ENCODE data around the gene AK5. TPM values are rescaled to one million over a fixed set of nuclear protein-coding genes. Genes with fewer than 3 reads are reported as not detected.
A peak's percentile ranks its signal among the peaks of the same experiment; 100 is the strongest.

The AK5 gene
- total and polyA plus RNA-seq, 12 donors, result 0.25 to 1.7 (median 0.87) TPM

DNA sequence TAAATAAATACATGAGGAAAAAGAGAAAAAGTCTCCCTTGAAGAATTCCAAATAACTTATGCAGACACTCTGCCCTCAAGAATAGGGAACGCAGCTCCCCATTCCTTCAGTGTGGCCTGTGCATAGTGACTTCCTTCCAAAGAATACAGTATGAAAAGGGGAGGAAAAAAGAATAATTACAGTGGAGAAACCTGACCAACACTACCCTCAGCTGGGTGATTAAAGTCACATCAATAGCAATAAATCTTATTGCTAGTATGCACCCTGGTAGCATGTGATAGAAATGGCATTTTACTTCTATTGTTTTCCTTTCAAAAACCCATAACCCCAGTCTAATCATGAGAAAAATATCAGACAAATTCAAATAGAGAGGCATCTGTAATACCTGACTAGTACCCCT, 315.5 kb downstream of the AK5 start:
- intact Hi-C loops (cut with DNase I), result loop anchor here in 1 of 10 donors (10.0 kb wide), 1 partner anchor 87 kb away; the partner anchor contains the start of gene ZZZ3
- 98 to 100% methylated on average over 1 of the region's 1 CpG for WGBS, 2 donors

DNA sequence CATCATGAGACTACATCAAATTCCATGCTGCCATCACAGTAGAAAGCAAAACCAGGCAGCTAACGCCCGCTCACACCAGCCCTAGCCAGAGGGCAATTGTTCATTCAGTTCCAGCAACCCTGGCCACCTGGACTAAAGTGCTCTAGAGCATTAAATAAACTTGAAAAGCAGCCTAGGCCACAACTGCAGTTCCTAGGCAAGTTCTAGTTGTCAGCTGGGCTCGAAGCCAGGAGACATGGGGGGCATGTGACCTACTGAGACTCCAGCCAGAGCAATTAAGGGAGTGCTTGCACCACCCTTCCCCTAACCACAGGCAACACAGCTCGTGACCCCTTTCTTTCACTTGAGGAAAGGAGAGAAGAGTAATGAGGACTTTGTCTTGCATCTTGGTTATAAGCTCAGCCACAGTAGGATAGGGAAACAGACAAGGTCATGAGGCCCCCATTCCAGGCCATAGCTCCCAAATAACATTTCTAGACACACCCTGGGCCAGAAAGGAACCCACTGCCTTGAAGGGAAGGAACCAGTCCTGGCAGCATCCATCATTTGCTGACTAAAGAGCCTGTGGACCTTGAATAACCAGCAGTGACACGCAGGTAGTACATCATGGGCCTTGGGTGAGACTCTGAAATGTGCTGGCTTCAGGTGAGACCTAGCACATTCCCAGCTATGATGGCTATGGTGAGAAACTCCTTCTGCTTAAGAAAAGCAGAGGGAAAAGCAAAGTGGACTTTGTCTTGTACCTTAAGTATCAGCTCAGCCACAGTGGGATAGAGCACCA, 323.6 kb downstream of the AK5 start:
- peak; percentile 53 to 60 for DNase-seq
- Histone ChIP-seq H3K27me3 (no peaks in the 10 kb centered on the region), H3K4me1 (peaks cover 0 to 22% (median 13%) of the 10 kb centered on the region in 9 donors), H3K27ac (peak overlapping the region in 4 of 10 donors; percentile 15 to 40 (median 22)), H3K4me3 (no peak overlapping the region), H3K9me3 (peaks cover 0 to 30% (median 24%) of the 10 kb centered on the region in 11 donors), H3K36me3 (peaks cover 0 to 34% (median 0%) of the 10 kb centered on the region in 9 donors)
- intact Hi-C loops (cut with DNase I), result no loop called here
- WGBS, 2 donors, result 62 to 71% methylated on average over 5 of the region's 5 CpGs
- peak; percentile 68 to 93 (median 84) for ATAC-seq
- TF ChIP-seq, protein P1, sequence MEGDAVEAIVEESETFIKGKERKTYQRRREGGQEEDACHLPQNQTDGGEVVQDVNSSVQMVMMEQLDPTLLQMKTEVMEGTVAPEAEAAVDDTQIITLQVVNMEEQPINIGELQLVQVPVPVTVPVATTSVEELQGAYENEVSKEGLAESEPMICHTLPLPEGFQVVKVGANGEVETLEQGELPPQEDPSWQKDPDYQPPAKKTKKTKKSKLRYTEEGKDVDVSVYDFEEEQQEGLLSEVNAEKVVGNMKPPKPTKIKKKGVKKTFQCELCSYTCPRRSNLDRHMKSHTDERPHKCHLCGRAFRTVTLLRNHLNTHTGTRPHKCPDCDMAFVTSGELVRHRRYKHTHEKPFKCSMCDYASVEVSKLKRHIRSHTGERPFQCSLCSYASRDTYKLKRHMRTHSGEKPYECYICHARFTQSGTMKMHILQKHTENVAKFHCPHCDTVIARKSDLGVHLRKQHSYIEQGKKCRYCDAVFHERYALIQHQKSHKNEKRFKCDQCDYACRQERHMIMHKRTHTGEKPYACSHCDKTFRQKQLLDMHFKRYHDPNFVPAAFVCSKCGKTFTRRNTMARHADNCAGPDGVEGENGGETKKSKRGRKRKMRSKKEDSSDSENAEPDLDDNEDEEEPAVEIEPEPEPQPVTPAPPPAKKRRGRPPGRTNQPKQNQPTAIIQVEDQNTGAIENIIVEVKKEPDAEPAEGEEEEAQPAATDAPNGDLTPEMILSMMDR (IDR thresholded peaks at IDR 0.05), result no peak

More for the DNA sequence above, 315.5 kb downstream of the AK5 start:
- Histone ChIP-seq H3K9me3 (no peaks in the 10 kb centered on the region), H3K27ac (no peak overlapping the region), H3K4me1 (peaks cover 0 to 10% (median 0%) of the 10 kb centered on the region in 9 donors), H3K27me3 (no peaks in the 10 kb centered on the region), H3K4me3 (no peak overlapping the region), H3K36me3 (peaks cover 0 to 26% (median 6%) of the 10 kb centered on the region in 9 donors)
- ATAC-seq (no peak), DNase-seq (no peak)
- TF ChIP-seq, protein P1 (IDR thresholded peaks at IDR 0.05), result no peak

DNA sequence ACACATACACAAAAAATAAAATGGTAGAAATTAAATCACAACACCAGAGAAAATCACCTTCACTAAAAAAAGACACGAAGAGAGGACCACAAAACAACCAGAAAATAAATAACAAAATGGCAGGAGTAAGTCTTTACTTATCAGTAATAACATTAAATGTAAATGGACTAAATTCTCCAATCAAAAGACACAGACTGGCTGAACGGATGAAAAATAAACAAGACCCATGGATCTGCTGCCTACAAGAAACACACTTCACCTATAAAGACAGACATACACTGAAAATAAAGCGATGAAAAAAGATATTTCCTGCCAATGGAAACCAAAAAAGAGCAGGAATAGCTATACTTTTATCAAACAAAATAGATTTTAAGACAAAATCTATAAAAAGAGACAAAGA, 327.1 kb downstream of the AK5 start:
- no peak for DNase-seq
- WGBS, 2 donors, result 97 to 99% methylated on average over 3 of the region's 3 CpGs
- no peak for ATAC-seq
- H3K9me3 ChIP-seq, result peaks cover 0 to 38% (median 31%) of the 10 kb centered on the region in 11 donors
- no peak overlapping the region for H3K27ac ChIP-seq
- peaks cover 0 to 22% (median 13%) of the 10 kb centered on the region in 9 donors for H3K4me1 ChIP-seq
- TF ChIP-seq, protein P1 (IDR thresholded peaks at IDR 0.05), result no peak
- no peaks in the 10 kb centered on the region for H3K27me3 ChIP-seq
- H3K4me3 ChIP-seq, result no peak overlapping the region
- peaks cover 0 to 34% (median 0%) of the 10 kb centered on the region in 9 donors for H3K36me3 ChIP-seq
- intact Hi-C loops (cut with DNase I), result no loop called here

Other genes starting within 250 kb of the AK5 start
- gene PIGK, start 62.6 kb upstream of the AK5 start, total RNA-seq, result 10 to 100 TPM; 24.4 to 40.7 (median 30.8) TPM
- 10 to 100 TPM in 1 of 2 donors, 1 to 10 TPM in 1; 5.0 to 12.5 TPM for gene PIGK, start 62.6 kb upstream of the AK5 start, polyA plus RNA-seq